PC-3 (cell line): ENCODE data around the gene CYP21A2. TPM values are rescaled to one million over a fixed set of nuclear protein-coding genes. Genes with fewer than 3 reads are reported as not detected.
"Not testable (repeated sequence)": the region's sequence is repeated elsewhere in the genome, so short reads cannot be mapped to it uniquely, and the experiment has no call there.

ENCODE experiments used
- ATAC-seq: fragments of 200-7000 bp; cut with Tn5 transposase; 2 replicates; pipeline ENCODE4 v1.9.1; 2020; ENCODE audit warnings: mild to moderate bottlenecking, moderate library complexity
- BruUV-seq: library from RNA; stranded (reverse); fragments of 400-500 nt; replicated peaks from 2 replicates; lab custom pipeline; 2021; lab: Mats Ljungman, UMichigan
- CTCF ChIA-PET: fragments of 300-600 bp; sonication (Branson Sonifier 250); formaldehyde crosslinking; loops from one replicate; lab custom pipeline; 2022; ENCODE audit warnings: antibody characterized with exemption; lab: Charles Lee
- POLR2A ChIA-PET: fragments of 300-600 bp; sonication (Branson Sonifier 250); formaldehyde crosslinking; loops from one replicate; lab custom pipeline; 2022; ENCODE audit warnings: antibody characterized with exemption; ENCODE audit not compliant: unreplicated experiment; lab: Charles Lee
- DNase-seq: peaks from one replicate; pipeline ENCODE4 v3.0.0-alpha.2; 2015
- H2AFZ ChIP-seq: fragments of 300-600 bp; sonication (generic); 2 replicates; pipeline ENCODE4 v1.6.0; 2016; ENCODE audit warnings: antibody characterized with exemption, low read length
- H3F3A ChIP-seq: fragments of 300-600 bp; sonication (generic); one replicate; pipeline ENCODE4 v1.6.0; 2017; ENCODE audit warnings: antibody characterized with exemption, low read length, control low read depth, mild to moderate bottlenecking; ENCODE audit not compliant: unreplicated experiment
- H3K27ac ChIP-seq: fragments of 300-600 bp; sonication (generic); 2 replicates; pipeline ENCODE4 v1.5.1; 2016; ENCODE audit warnings: mild to moderate bottlenecking, low read length
- H3K27me3 ChIP-seq: fragments of 300-600 bp; sonication (generic); 2 replicates; pipeline ENCODE4 v1.6.1; 2016; ENCODE audit warnings: low read length, mixed read lengths
- H3K36me3 ChIP-seq: fragments of 300-600 bp; sonication (generic); 2 replicates; pipeline ENCODE4 v1.6.1; 2016; ENCODE audit warnings: low read depth, mixed run types, low read length, mixed read lengths
- H3K4me1 ChIP-seq: fragments of 300-600 bp; sonication (generic); 2 replicates; pipeline ENCODE4 v1.5.1; 2016; ENCODE audit warnings: low read length; ENCODE audit not compliant: insufficient read depth
- H3K4me2 ChIP-seq: fragments of 300-600 bp; sonication (generic); 2 replicates; pipeline ENCODE4 v1.6.0; 2016; ENCODE audit warnings: low read length
- H3K4me3 ChIP-seq: fragments of 300-600 bp; sonication (generic); 2 replicates; pipeline ENCODE4 v1.5.1; 2016; ENCODE audit warnings: mild to moderate bottlenecking, low read length, mixed read lengths
- H3K79me2 ChIP-seq: fragments of 300-600 bp; sonication (generic); 2 replicates; pipeline ENCODE4 v1.6.1; 2017; ENCODE audit warnings: low read length, mixed read lengths
- H3K9ac ChIP-seq: fragments of 300-600 bp; sonication (generic); 2 replicates; pipeline ENCODE4 v1.6.0; 2016; ENCODE audit warnings: mild to moderate bottlenecking, low read length
- H3K9me2 ChIP-seq: fragments of 300-600 bp; sonication (generic); replicated peaks from 2 replicates; pipeline ENCODE4 v1.6.1; 2016; ENCODE audit warnings: mixed run types, low read length, mixed read lengths
- H3K9me3 ChIP-seq: fragments of 300-600 bp; sonication (generic); 2 replicates; pipeline ENCODE4 v1.6.1; 2016; ENCODE audit warnings: low read length, mixed read lengths
- H4K20me1 ChIP-seq: fragments of 300-600 bp; sonication (generic); 2 replicates; pipeline ENCODE4 v1.6.1; 2016; ENCODE audit warnings: low read length, mixed read lengths
- EZH2 ChIP-seq: fragments of 300-600 bp; sonication (generic); IDR thresholded peaks from one replicate; pipeline ENCODE4 v1.6.1; 2017; ENCODE audit warnings: antibody characterized with exemption, mild to moderate bottlenecking, low read length; ENCODE audit not compliant: unreplicated experiment
- EZH2phosphoT487 ChIP-seq: fragments of 300-600 bp; sonication (generic); IDR thresholded peaks from 2 replicates; pipeline ENCODE4 v1.6.1; 2018; ENCODE audit warnings: mild to moderate bottlenecking, antibody characterized with exemption, low read length, borderline replicate concordance
- intact Hi-C: fragments of 100-400 bp; cut with micrococcal nuclease; formaldehyde crosslinking; loops from 2 replicates; pipeline ENCODE4 v1.9.0; 2023
- total RNA-seq: library from RNA; depleted of rRNA; stranded (reverse); fragments of >200 nt; gene quantifications from 2 replicates; pipeline ENCODE4 v1.2.3, GENCODE V29; 2014
- TF ChIP-seq, protein P1 (sequence below): fragments of 300-600 bp; sonication (generic); conservative IDR thresholded peaks from 2 replicates; pipeline ENCODE4 v1.5.1; 2017; ENCODE audit warnings: antibody characterized with exemption, low read depth, mild to moderate bottlenecking, low read length

Gene CYP21A2
- total RNA-seq, 1 experiment from 2014 or later = not detected

DNA sequence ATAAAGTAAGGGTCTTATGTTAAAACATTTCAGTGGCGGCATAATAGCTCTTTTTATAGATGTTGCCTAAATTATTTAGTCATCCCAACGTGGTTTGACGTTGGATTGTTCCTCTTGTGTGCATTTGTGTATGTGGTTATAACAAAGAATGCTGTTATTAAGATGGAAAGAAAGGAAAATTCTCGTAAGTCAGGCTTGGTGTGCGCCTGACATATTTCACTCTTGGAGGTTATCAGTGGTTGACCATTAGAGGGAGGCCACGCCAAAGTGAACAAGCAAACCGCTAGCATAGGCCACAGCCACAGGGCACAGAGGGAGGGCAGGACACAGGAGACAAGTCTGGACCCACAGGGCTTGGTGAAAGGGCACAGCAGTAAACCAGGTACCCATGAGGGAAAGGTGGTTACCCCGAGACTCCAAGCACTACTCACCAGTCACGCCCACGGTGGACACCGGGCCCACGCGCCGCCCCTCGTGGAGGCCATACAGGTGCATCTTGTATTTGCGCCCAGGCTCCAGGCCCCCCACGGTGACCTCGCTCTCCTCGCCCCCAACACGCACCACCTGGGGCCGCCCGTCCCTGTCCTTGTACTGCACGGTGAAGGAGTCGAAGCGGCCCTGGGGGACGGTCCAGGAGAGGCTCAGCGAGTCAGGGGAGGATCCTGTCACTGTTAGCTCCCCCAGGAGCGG lies 22.9 kb downstream of the CYP21A2 start:
- intact Hi-C loops = no loop called here
- H3K27ac ChIP-seq = no peak overlapping the region
- H2AFZ ChIP-seq = no peak overlapping the region
- CTCF ChIA-PET = no interaction called here
- POLR2A ChIA-PET = no interaction called here
- H3K4me1 ChIP-seq = no peaks in the 10 kb centered on the region
- no peaks in the 10 kb centered on the region for H3K27me3 ChIP-seq
- no peak overlapping the region for H3K9ac ChIP-seq
- H4K20me1 ChIP-seq = no peaks in the 10 kb centered on the region
- H3K9me2 ChIP-seq = no peaks in the 10 kb centered on the region
- H3K36me3 ChIP-seq = no peaks in the 10 kb centered on the region
- no peak overlapping the region for H3K4me3 ChIP-seq
- ATAC-seq (peak; percentile 43; the same call in 1 of the 2 replicates), DNase-seq (no peak)
- H3K4me2 ChIP-seq = no peak overlapping the region
- no peaks in the 10 kb centered on the region for H3K9me3 ChIP-seq
- TF ChIP-seq, protein P1, sequence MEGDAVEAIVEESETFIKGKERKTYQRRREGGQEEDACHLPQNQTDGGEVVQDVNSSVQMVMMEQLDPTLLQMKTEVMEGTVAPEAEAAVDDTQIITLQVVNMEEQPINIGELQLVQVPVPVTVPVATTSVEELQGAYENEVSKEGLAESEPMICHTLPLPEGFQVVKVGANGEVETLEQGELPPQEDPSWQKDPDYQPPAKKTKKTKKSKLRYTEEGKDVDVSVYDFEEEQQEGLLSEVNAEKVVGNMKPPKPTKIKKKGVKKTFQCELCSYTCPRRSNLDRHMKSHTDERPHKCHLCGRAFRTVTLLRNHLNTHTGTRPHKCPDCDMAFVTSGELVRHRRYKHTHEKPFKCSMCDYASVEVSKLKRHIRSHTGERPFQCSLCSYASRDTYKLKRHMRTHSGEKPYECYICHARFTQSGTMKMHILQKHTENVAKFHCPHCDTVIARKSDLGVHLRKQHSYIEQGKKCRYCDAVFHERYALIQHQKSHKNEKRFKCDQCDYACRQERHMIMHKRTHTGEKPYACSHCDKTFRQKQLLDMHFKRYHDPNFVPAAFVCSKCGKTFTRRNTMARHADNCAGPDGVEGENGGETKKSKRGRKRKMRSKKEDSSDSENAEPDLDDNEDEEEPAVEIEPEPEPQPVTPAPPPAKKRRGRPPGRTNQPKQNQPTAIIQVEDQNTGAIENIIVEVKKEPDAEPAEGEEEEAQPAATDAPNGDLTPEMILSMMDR = no peak
- TF ChIP-seq EZH2 = no peak
- TF ChIP-seq EZH2phosphoT487 = no peak
- no peaks in the 10 kb centered on the region for H3K79me2 ChIP-seq
- no TSS peak for BruUV-seq
- no peaks in the 10 kb centered on the region for H3F3A ChIP-seq

DNA sequence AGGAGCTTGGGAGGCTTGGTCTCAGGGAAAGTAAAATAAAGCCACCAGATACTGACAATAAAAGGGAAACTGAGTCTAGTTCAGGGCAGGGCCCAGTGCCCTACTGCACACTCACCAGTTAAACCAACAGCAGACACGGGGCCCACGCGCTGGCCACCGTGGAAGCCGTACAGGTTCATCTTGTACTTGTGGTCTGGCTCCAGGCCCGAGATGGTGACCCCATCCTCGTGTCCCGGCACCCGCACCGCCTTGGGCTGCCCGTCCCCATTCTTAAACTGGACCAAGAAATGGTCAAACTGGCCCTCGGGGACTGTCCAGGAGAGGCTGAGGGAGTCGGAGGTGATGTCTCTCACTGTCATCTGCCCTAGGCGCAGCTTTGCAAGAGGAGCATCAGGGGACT lies 26.5 kb downstream of the CYP21A2 start:
- BruUV-seq = no TSS peak
- Histone ChIP-seq H3K9me2 (no peaks in the 10 kb centered on the region), H4K20me1 (no peaks in the 10 kb centered on the region), H3K4me1 (no peaks in the 10 kb centered on the region), H3K9me3 (no peaks in the 10 kb centered on the region), H2AFZ (no peak overlapping the region), H3K4me2 (no peak overlapping the region), H3K27ac (no peak overlapping the region), H3K79me2 (no peaks in the 10 kb centered on the region), H3K36me3 (no peaks in the 10 kb centered on the region), H3F3A (no peaks in the 10 kb centered on the region), H3K27me3 (no peaks in the 10 kb centered on the region), H3K9ac (no peak overlapping the region), H3K4me3 (no peak overlapping the region)
- intact Hi-C loops = no loop called here
- DNase-seq (no peak), ATAC-seq (no peak)
- POLR2A ChIA-PET = no interaction called here
- CTCF ChIA-PET = no interaction called here
- no peak for TF ChIP-seq EZH2phosphoT487
- TF ChIP-seq, protein P1 = no peak
- no peak for TF ChIP-seq EZH2

DNA sequence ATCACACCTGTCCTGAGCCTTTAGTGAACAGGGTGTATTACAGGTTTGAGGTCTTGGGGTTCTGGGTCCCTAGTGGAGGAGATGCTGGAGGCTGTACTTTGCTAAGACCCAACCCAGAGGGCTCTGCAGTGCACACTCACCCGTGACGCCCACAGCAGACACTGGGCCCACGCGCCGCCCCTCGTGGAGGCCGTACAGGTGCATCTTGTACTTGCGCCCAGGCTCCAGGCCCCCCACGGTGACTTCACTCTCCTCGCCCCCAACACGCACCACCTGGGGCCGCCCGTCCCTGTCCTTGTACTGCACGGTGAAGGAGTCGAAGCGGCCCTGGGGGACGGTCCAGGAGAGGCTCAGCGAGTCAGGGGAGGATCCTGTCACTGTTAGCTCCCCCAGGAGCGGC lies 29.3 kb downstream of the CYP21A2 start:
- ATAC-seq, H3K9me2 ChIP-seq, BruUV-seq, intact Hi-C loops, CTCF ChIA-PET, H3K4me2 ChIP-seq, DNase-seq, POLR2A ChIA-PET, H4K20me1 ChIP-seq, H3K27me3 ChIP-seq, H3K27ac ChIP-seq, H3F3A ChIP-seq, H3K4me1 ChIP-seq, H2AFZ ChIP-seq, H3K36me3 ChIP-seq, H3K4me3 ChIP-seq, H3K9me3 ChIP-seq, H3K9ac ChIP-seq, H3K79me2 ChIP-seq: not testable (repeated sequence)

DNA sequence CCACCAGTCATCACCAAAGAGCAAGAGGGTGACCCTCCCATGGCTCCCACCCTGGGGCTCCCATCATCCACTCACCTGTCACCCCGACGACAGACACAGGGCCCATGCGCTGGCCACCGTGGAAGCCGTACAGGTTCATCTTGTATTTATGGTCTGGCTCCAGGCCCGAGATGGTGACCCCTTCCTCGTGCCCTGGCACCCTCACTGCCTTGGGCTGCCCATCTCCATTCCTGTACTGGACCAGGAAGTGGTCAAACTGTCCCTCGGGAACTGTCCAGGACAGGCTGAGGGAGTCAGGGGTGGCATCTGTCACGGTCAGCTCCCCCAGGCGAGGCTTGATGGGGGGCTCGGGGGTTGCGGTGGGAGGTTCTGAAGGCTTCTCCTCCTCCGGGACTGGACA lies 30.1 kb downstream of the CYP21A2 start:
- H3K27ac ChIP-seq, H3K36me3 ChIP-seq, H3K9ac ChIP-seq, H3K27me3 ChIP-seq, H3F3A ChIP-seq, CTCF ChIA-PET, H3K4me3 ChIP-seq, H3K4me2 ChIP-seq, H3K9me2 ChIP-seq, H3K79me2 ChIP-seq, POLR2A ChIA-PET, intact Hi-C loops, DNase-seq, H2AFZ ChIP-seq, H3K9me3 ChIP-seq, ATAC-seq, H3K4me1 ChIP-seq, H4K20me1 ChIP-seq: not testable (repeated sequence)
- TSS peak; percentile 62 for BruUV-seq
